Osteocyte (in vitro differentiated cells): Measurements from ENCODE around the gene SLC25A10. TPM values are rescaled to one million over a fixed set of nuclear protein-coding genes. Genes with fewer than 3 reads are reported as not detected.
A peak's percentile ranks its signal among the peaks of the same experiment; 100 is the strongest.
"Not testable (repeated sequence)": the region's sequence is repeated elsewhere in the genome, so short reads cannot be mapped to it uniquely, and the experiment has no call there.

ENCODE experiments used
- DNase-seq: peaks from one replicate; pipeline ENCODE4 v3.0.0; 2021; ENCODE audit warnings: mixed read lengths; ENCODE audit not compliant: unreplicated experiment; ENCODE audit errors: extremely low spot score
- H3K27ac Mint-ChIP-seq: one replicate; pipeline ENCODE4 v1.8.0; 2021; ENCODE audit warnings: mild to moderate bottlenecking, mixed read lengths; ENCODE audit not compliant: unreplicated experiment
- H3K27me3 Mint-ChIP-seq: one replicate; pipeline ENCODE4 v1.8.0; 2021; ENCODE audit warnings: mixed read lengths; ENCODE audit not compliant: unreplicated experiment
- H3K36me3 Mint-ChIP-seq: one replicate; pipeline ENCODE4 v1.8.0; 2021; ENCODE audit warnings: mixed read lengths; ENCODE audit not compliant: unreplicated experiment
- H3K4me1 Mint-ChIP-seq: one replicate; pipeline ENCODE4 v1.8.0; 2021; ENCODE audit warnings: mixed read lengths; ENCODE audit not compliant: unreplicated experiment
- H3K4me3 Mint-ChIP-seq: one replicate; pipeline ENCODE4 v1.8.0; 2021; ENCODE audit warnings: mild to moderate bottlenecking, moderate library complexity, mixed read lengths; ENCODE audit not compliant: unreplicated experiment
- H3K9me3 Mint-ChIP-seq: one replicate; pipeline ENCODE4 v1.8.0; 2021; ENCODE audit warnings: mixed read lengths; ENCODE audit not compliant: unreplicated experiment
- CTCF ChIP-seq: fragments of 200-600 bp; sonication (generic); IDR thresholded peaks from 2 replicates; pipeline ENCODE4 v1.5.0; 2021; ENCODE audit warnings: antibody characterized with exemption, mild to moderate bottlenecking, moderate library complexity
- total RNA-seq: library from RNA; stranded (reverse); gene quantifications from 2 replicates; pipeline ENCODE4 v1.2.1, GENCODE V29; 2021

Gene SLC25A10
- total RNA-seq, 1 donor from 2014 or later = 9.5 TPM

- peak; percentile 69 for TF ChIP-seq CTCF
- not testable (repeated sequence) for DNase-seq, H3K36me3 Mint-ChIP-seq, H3K9me3 Mint-ChIP-seq, H3K27me3 Mint-ChIP-seq, H3K4me1 Mint-ChIP-seq, H3K4me3 Mint-ChIP-seq
- peak overlapping the region; percentile 47 for H3K27ac Mint-ChIP-seq
Observed at GRCh38 chr17:81675515-81676221, 36.4 kb upstream of the SLC25A10 start.

GRCh38 chr17:81676906-81677305 lies 35.2 kb upstream of the SLC25A10 start:
- H3K4me1 Mint-ChIP-seq = peaks cover 9% of the 10 kb centered on the region
- no peak overlapping the region for H3K4me3 Mint-ChIP-seq
- no peak overlapping the region for H3K27ac Mint-ChIP-seq
- no peak for DNase-seq
- H3K36me3 Mint-ChIP-seq = peaks cover 4% of the 10 kb centered on the region
- no peaks in the 10 kb centered on the region for H3K9me3 Mint-ChIP-seq
- H3K27me3 Mint-ChIP-seq = no peaks in the 10 kb centered on the region
- no peak for TF ChIP-seq CTCF

- Mint-ChIP-seq H3K36me3 (no peaks in the 10 kb centered on the region), H3K9me3 (no peaks in the 10 kb centered on the region), H3K4me1 (peaks cover 27% of the 10 kb centered on the region), H3K27me3 (no peaks in the 10 kb centered on the region), H3K4me3 (no peak overlapping the region), H3K27ac (peak overlapping the region; percentile 23)
- no peak for DNase-seq
- TF ChIP-seq CTCF = no peak
Observed at GRCh38 chr17:81680150-81680549, 31.9 kb upstream of the SLC25A10 start.

GRCh38 chr17:81681672-81682071 lies 30.4 kb upstream of the SLC25A10 start:
- peaks cover 8% of the 10 kb centered on the region for H3K36me3 Mint-ChIP-seq
- no peaks in the 10 kb centered on the region for H3K27me3 Mint-ChIP-seq
- peak overlapping the region; percentile 32 for H3K4me3 Mint-ChIP-seq
- H3K9me3 Mint-ChIP-seq = no peaks in the 10 kb centered on the region
- peaks cover 33% of the 10 kb centered on the region for H3K4me1 Mint-ChIP-seq
- TF ChIP-seq CTCF = no peak
- DNase-seq = no peak
- H3K27ac Mint-ChIP-seq = peak overlapping the region; percentile 52

GRCh38 chr17:81682565-81683207 lies 29.4 kb upstream of the SLC25A10 start:
- peak overlapping the region; percentile 81 for H3K27ac Mint-ChIP-seq
- DNase-seq = no peak
- TF ChIP-seq CTCF = no peak
- H3K36me3 Mint-ChIP-seq = peaks cover 17% of the 10 kb centered on the region
- no peaks in the 10 kb centered on the region for H3K9me3 Mint-ChIP-seq
- peak overlapping the region; percentile 87 for H3K4me3 Mint-ChIP-seq
- H3K4me1 Mint-ChIP-seq = peaks cover 33% of the 10 kb centered on the region
- no peaks in the 10 kb centered on the region for H3K27me3 Mint-ChIP-seq
